ENCODE results near the gene SLC30A2.

Gene SLC30A2

GRCh38 chr1:26067432-26067911, 21.6 kb upstream of the SLC30A2 start, which contains the start of gene TRIM63:
TSS of gene TRIM63 (minus strand) at chr1:26067630. CDS start at chr1:26067494, 136 bp downstream.
- no peaks in the 10 kb centered on the region for H3K4me1 ChIP-seq
- H3K27me3 ChIP-seq = peaks cover 0 to 41% of the 10 kb centered on the region in 2 donors
- intact Hi-C loops (cut with DNase I; ENCODE audit: low total_unique reads) = no loop called here
- no peaks in the 10 kb centered on the region for H3K9me3 ChIP-seq
- no peak within 1 kb of the TSS for H3K27ac ChIP-seq
- H3K4me3 ChIP-seq = no peak within 1 kb of the TSS
- no peaks in the 10 kb centered on the region for H3K36me3 ChIP-seq
- TF ChIP-seq CTCF (IDR thresholded peaks at IDR 0.05) = no peak
- DNase-seq = no peak

GRCh38 chr1:26066857-26067256, 20.9 kb upstream of the SLC30A2 start:
- DNase-seq = no peak
- H3K4me3 ChIP-seq = no peak overlapping the region
- intact Hi-C loops (cut with DNase I; ENCODE audit: low total_unique reads) = no loop called here

GRCh38 chr1:26066160-26066559, 20.2 kb upstream of the SLC30A2 start:
- H3K9me3 ChIP-seq = no peaks in the 10 kb centered on the region
- no peak overlapping the region for H3K27ac ChIP-seq
- peaks cover 0 to 42% of the 10 kb centered on the region in 2 donors for H3K27me3 ChIP-seq
- TF ChIP-seq CTCF (IDR thresholded peaks at IDR 0.05) = no peak
- no peaks in the 10 kb centered on the region for H3K4me1 ChIP-seq
- intact Hi-C loops (cut with DNase I; ENCODE audit: low total_unique reads) = no loop called here
- DNase-seq = no peak
- H3K4me3 ChIP-seq = no peak overlapping the region
- H3K36me3 ChIP-seq = no peaks in the 10 kb centered on the region

More at GRCh38 chr1:26066857-26067256, 20.9 kb upstream of the SLC30A2 start:
- H3K4me1 ChIP-seq = no peaks in the 10 kb centered on the region
- no peaks in the 10 kb centered on the region for H3K36me3 ChIP-seq
- H3K27me3 ChIP-seq = peaks cover 0 to 38% of the 10 kb centered on the region in 2 donors
- no peaks in the 10 kb centered on the region for H3K9me3 ChIP-seq
- no peak for TF ChIP-seq CTCF (IDR thresholded peaks at IDR 0.05)
- H3K27ac ChIP-seq = no peak overlapping the region

GRCh38 chr1:26064553-26064952, 18.6 kb upstream of the SLC30A2 start:
- intact Hi-C loops (cut with DNase I; ENCODE audit: low total_unique reads) = no loop called here

GRCh38 chr1:26060832-26061574, 15.1 kb upstream of the SLC30A2 start:
- no peak overlapping the region for H3K4me3 ChIP-seq
- TF ChIP-seq CTCF (IDR thresholded peaks at IDR 0.05) = no peak
- H3K27ac ChIP-seq = no peak overlapping the region
- intact Hi-C loops (cut with DNase I; ENCODE audit: low total_unique reads) = no loop called here
- no peaks in the 10 kb centered on the region for H3K4me1 ChIP-seq
- no peaks in the 10 kb centered on the region for H3K36me3 ChIP-seq
- H3K27me3 ChIP-seq = peaks cover 0 to 27% of the 10 kb centered on the region in 2 donors
- no peaks in the 10 kb centered on the region for H3K9me3 ChIP-seq
- no peak for DNase-seq

More at GRCh38 chr1:26064553-26064952, 18.6 kb upstream of the SLC30A2 start:
- Histone ChIP-seq H3K27me3 (peaks cover 0 to 44% of the 10 kb centered on the region in 2 donors), H3K4me1 (no peaks in the 10 kb centered on the region), H3K36me3 (no peaks in the 10 kb centered on the region), H3K9me3 (no peaks in the 10 kb centered on the region), H3K27ac (no peak overlapping the region), H3K4me3 (no peak overlapping the region)
- no peak for TF ChIP-seq CTCF (IDR thresholded peaks at IDR 0.05)
- DNase-seq = no peak
